EL (cell line): ENCODE measurements around the gene C1orf21.

Source experiments
- DNase-seq: peaks from one replicate; pipeline ENCODE4 v3.0.0-alpha.2; 2016

Gene C1orf21

GRCh38 chr1:184492536-184492935, 105.7 kb downstream of the C1orf21 start:
- no peak for DNase-seq

- DNase-seq: no peak
Measured at GRCh38 chr1:184493987-184494388, 107.2 kb downstream of the C1orf21 start.

GRCh38 chr1:184494929-184495328, 108.1 kb downstream of the C1orf21 start:
- no peak for DNase-seq

- no peak for DNase-seq
Measured at GRCh38 chr1:184497959-184498723, 111.3 kb downstream of the C1orf21 start.

GRCh38 chr1:184499616-184500015, 112.8 kb downstream of the C1orf21 start:
- no peak for DNase-seq

GRCh38 chr1:184502161-184502560, 115.3 kb downstream of the C1orf21 start:
- no peak for DNase-seq

GRCh38 chr1:184503221-184503749, 116.5 kb downstream of the C1orf21 start:
- DNase-seq: no peak

GRCh38 chr1:184504040-184504954, 117.5 kb downstream of the C1orf21 start:
- DNase-seq: no peak

GRCh38 chr1:184504955-184505338, 118.1 kb downstream of the C1orf21 start:
- no peak for DNase-seq

GRCh38 chr1:184506481-184506880, 119.7 kb downstream of the C1orf21 start:
- no peak for DNase-seq

GRCh38 chr1:184507165-184507564, 120.3 kb downstream of the C1orf21 start:
- no peak for DNase-seq

- no peak for DNase-seq
Measured at GRCh38 chr1:184507604-184508280, 120.9 kb downstream of the C1orf21 start.

GRCh38 chr1:184509105-184509504, 122.3 kb downstream of the C1orf21 start:
- DNase-seq: no peak

GRCh38 chr1:184510110-184510509, 123.3 kb downstream of the C1orf21 start:
- DNase-seq: no peak

- DNase-seq: no peak
Measured at GRCh38 chr1:184512724-184513123, 125.9 kb downstream of the C1orf21 start.

GRCh38 chr1:184513421-184513820, 126.6 kb downstream of the C1orf21 start:
- DNase-seq: no peak

- peak; percentile 66 for DNase-seq
Measured at GRCh38 chr1:184513966-184514365, 127.1 kb downstream of the C1orf21 start.

GRCh38 chr1:184514447-184514846, 127.6 kb downstream of the C1orf21 start:
- no peak for DNase-seq

GRCh38 chr1:184517130-184517529, 130.3 kb downstream of the C1orf21 start:
- DNase-seq: no peak

GRCh38 chr1:184518736-184519357, 132.0 kb downstream of the C1orf21 start:
- no peak for DNase-seq

GRCh38 chr1:184520336-184520735, 133.5 kb downstream of the C1orf21 start:
- DNase-seq: no peak

GRCh38 chr1:184524248-184524647, 137.4 kb downstream of the C1orf21 start:
- DNase-seq: peak; percentile 50

- no peak for DNase-seq
Measured at GRCh38 chr1:184527402-184527801, 140.6 kb downstream of the C1orf21 start.
